Aorta (tissue), 5 donors: ENCODE data around the gene MAP3K3. TPM values are rescaled to one million over a fixed set of nuclear protein-coding genes. Genes with fewer than 3 reads are reported as not detected.

Experiments used
- ATAC-seq: fragments of 200-7000 bp; cut with Tn5 transposase; one replicate; pipeline ENCODE4 v1.9.1; 2022; ENCODE audit warnings: moderate library complexity; ENCODE audit not compliant: low FRiP score
- DNase-seq, 2 donors: peaks; one replicate each; pipeline ENCODE4 v3.0.0-alpha.2; 2020
- H3K27ac ChIP-seq, 2 donors: one replicate each; pipeline ENCODE4 v1.5.1; 2013; ENCODE audit warnings: low read length in 2 of 2, mild to moderate bottlenecking in 2 of 2, moderate library complexity in 2 of 2, control low read depth in 1 of 2, inconsistent platforms in 1 of 2, low read depth in 1 of 2
- H3K27me3 ChIP-seq, 2 donors: one replicate each; pipeline ENCODE4 v1.6.1; 2013; ENCODE audit warnings: control low read depth in 1 of 2, low read length in 1 of 2, mild to moderate bottlenecking in 1 of 2, moderate library complexity in 1 of 2; ENCODE audit not compliant: insufficient read depth in 2 of 2, control insufficient read depth in 1 of 2
- H3K36me3 ChIP-seq, 2 donors: one replicate each; pipeline ENCODE4 v1.6.1; 2013; ENCODE audit warnings: control low read depth in 1 of 2, low read length in 1 of 2, mild to moderate bottlenecking in 1 of 2; ENCODE audit not compliant: insufficient read depth in 2 of 2, control insufficient read depth in 1 of 2
- H3K4me1 ChIP-seq, 2 donors: one replicate each; pipeline ENCODE4 v1.6.1; 2013; ENCODE audit warnings: low read length in 2 of 2, control low read depth in 1 of 2, mild to moderate bottlenecking in 1 of 2, moderate library complexity in 1 of 2; ENCODE audit not compliant: insufficient read depth in 2 of 2, control insufficient read depth in 1 of 2
- H3K4me3 ChIP-seq, 2 donors: one replicate each; pipeline ENCODE4 v1.5.1; 2013; ENCODE audit warnings: low read length in 2 of 2, control low read depth in 1 of 2, mild to moderate bottlenecking in 1 of 2
- H3K9me3 ChIP-seq: one replicate; pipeline ENCODE4 v1.6.1; 2013; ENCODE audit warnings: mild to moderate bottlenecking, low read length; ENCODE audit not compliant: control insufficient read depth
- WGBS, 2 donors: extraction: QIAGEN DNeasy Blood & Tissue Kit; methylation state at CpG; one replicate each; pipeline ENCODE4 v1.1.7; 2013; 5-methylcytosine and 5-hydroxymethylcytosine counted together
- intact Hi-C, 2 donors: fragments of 100-400 bp; cut with DNase I; formaldehyde crosslinking; loops; one replicate each; pipeline versions ENCODE4 v1.14.2 to v1.15.0; 2022
- polyA plus RNA-seq, 2 donors: library from polyadenylated mRNA; stranded (reverse); fragments of 200-250 nt; gene quantifications; one replicate each; pipeline ENCODE4 v1.2.3, GENCODE V29; 2013
- total RNA-seq, 2 donors: library from RNA; stranded (reverse); fragmentation: NEBNext Ultra II Directional; extraction: Animal tissue kit (Norgen Biotek cat#: 25700); gene quantifications; one replicate each; pipeline ENCODE4 v1.2.1, GENCODE V29; 2021
- donor health status: healthy with polysubstance abuse.
- donor health status: Bipolar disorder and iron deficiency.
- donor health status: DM: no; HTN: no; CAD: no.
- donor health status: DM: no; HTN: no; CAD: no.
- donor health status: DM: yes; HTN: yes; CAD: no.

MAP3K3 gene
- total and polyA plus RNA-seq, 4 donors, result 16.2 to 83.2 (median 47.4) TPM

DNA sequence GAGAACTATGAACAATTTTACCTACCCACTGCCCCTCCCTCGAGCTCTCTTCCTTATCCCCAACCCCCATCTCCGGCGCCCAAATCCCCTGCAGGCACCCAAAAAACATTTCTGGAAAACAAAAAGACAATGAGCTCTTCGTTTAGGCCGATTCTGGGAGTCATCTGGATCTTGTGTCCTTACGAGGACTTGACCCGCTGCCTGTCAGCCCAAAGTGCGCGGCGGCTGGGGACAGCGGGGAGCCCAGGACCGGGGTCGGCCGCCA is 118.9 kb downstream of the MAP3K3 start:
- intact Hi-C loops, result loop anchor here in 1 of 2 donors (5.0 kb wide), 1 partner anchor 64 kb away; no protein-coding TSS in a partner anchor
- no peak for ATAC-seq

DNA sequence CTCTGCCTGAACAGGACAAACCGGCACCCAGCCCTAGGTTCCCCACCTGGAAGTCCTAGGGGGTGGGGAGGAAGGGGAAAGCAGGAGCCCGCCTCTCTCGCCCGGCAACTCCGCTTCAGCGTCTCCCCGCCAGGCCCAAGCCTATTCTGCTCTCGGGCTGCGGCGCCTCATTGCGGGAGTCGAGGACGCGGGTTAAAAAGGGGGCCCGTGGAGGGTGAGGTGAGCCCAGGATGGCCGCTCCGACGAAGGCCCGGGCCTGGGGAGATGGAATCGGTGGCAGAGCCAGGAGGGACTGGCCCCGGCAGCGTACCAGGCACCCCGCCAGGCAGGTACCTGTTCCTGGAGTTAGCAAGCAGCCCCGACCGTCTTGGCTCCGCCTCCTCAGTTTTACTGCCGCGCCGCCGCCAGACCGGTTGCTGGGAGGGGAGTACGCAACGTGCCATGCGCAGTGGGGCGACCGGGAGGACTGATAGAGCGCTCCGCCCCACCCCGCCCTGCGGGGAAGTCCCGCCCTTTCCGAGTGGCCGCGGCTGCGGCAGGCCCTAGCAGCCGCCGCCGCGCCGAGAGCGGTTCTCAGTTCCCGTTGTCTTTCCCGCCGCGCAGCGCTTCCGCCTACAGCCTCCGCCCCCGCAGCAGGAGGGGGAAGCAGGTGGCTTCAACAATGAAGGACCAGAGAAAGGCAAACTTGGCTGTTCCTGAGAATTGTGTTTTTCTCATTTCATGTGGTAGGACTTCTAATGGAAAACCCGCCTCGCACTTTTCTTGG is 119.4 kb downstream of the MAP3K3 start, which contains the start of gene STRADA:
Gene STRADA (minus strand): TSS at position 392 of the 766 bp plus-strand sequence. CDS start 13,430 bp downstream, outside the sequence.
- H3K4me3 ChIP-seq, result peak within 1 kb of the TSS; percentile 56 to 60
- no peaks in the 10 kb centered on the region for H3K27me3 ChIP-seq
- intact Hi-C loops, result loop anchor here in 1 of 2 donors (2.0 to 5.0 kb wide), 2 partner anchors 31 to 64 kb away; partner anchors contain the start of gene CCDC47
- no peaks in the 10 kb centered on the region for H3K9me3 ChIP-seq
- 0 to 1% methylated on average over 53 to 61 of the region's 61 CpGs for WGBS, 2 donors
- DNase-seq (peak; percentile 99 to 100), ATAC-seq (peak; percentile 100)
- peak within 1 kb of the TSS; percentile 20 to 94 for H3K27ac ChIP-seq
- H3K36me3 ChIP-seq, result no peaks in the 10 kb centered on the region
- no peaks in the 10 kb centered on the region for H3K4me1 ChIP-seq

More for the DNA sequence above, 118.9 kb downstream of the MAP3K3 start:
- peak overlapping the region; percentile 56 to 60 for H3K4me3 ChIP-seq
- 0 to 1% methylated on average over 14 of the region's 14 CpGs for WGBS, 2 donors
- no peaks in the 10 kb centered on the region for H3K9me3 ChIP-seq
- H3K36me3 ChIP-seq, result no peaks in the 10 kb centered on the region
- H3K4me1 ChIP-seq, result no peaks in the 10 kb centered on the region
- H3K27me3 ChIP-seq, result no peaks in the 10 kb centered on the region
- peak overlapping the region in 1 of 2 donors; percentile 84 for H3K27ac ChIP-seq
- DNase-seq, result no peak

Other genes with a start within 250 kb of the MAP3K3 start
- gene CYB561, start 176.1 kb upstream of the MAP3K3 start, total RNA-seq, result 10 to 100 TPM; 13.2 to 31.6 TPM
- 10 to 100 TPM in 1 of 2 donors, 1 to 10 TPM in 1; 7.1 to 17.6 TPM for gene CYB561, start 176.1 kb upstream of the MAP3K3 start, polyA plus RNA-seq
- 10 to 100 TPM in 1 of 2 donors, 1 to 10 TPM in 1; 6.6 to 30.5 TPM for gene ACE, start 145.4 kb upstream of the MAP3K3 start, total RNA-seq
- gene ACE, start 145.4 kb upstream of the MAP3K3 start, polyA plus RNA-seq, result 10 to 100 TPM in 1 of 2 donors, under 1 TPM in 1; 0.72 to 15.9 TPM
- gene KCNH6, start 99.1 kb upstream of the MAP3K3 start, total RNA-seq, result not detected
- gene KCNH6, start 99.1 kb upstream of the MAP3K3 start, polyA plus RNA-seq, result not detected
- 10 to 100 TPM; 39.3 to 52.7 TPM for gene DCAF7, start 71.9 kb upstream of the MAP3K3 start, total RNA-seq
- gene DCAF7, start 71.9 kb upstream of the MAP3K3 start, polyA plus RNA-seq, result 10 to 100 TPM; 11.0 to 14.7 TPM
- gene TACO1, start 21.5 kb upstream of the MAP3K3 start, total RNA-seq, result 10 to 100 TPM; 10.8 to 11.0 TPM
- gene TACO1, start 21.5 kb upstream of the MAP3K3 start, polyA plus RNA-seq, result 10 to 100 TPM; 13.1 to 17.5 TPM
- gene LIMD2, start 77.7 kb downstream of the MAP3K3 start, total RNA-seq, result 10 to 100 TPM; 15.6 to 23.1 TPM
- 10 to 100 TPM; 20.8 to 23.1 TPM for gene LIMD2, start 77.7 kb downstream of the MAP3K3 start, polyA plus RNA-seq
- 10 to 100 TPM; 39.0 to 63.8 TPM for gene STRADA, start 119.4 kb downstream of the MAP3K3 start, total RNA-seq
- gene STRADA, start 119.4 kb downstream of the MAP3K3 start, polyA plus RNA-seq, result 10 to 100 TPM; 10.8 to 43.0 TPM
- gene CCDC47, start 151.2 kb downstream of the MAP3K3 start, total RNA-seq, result 10 to 100 TPM; 62.7 to 65.8 TPM
- gene CCDC47, start 151.2 kb downstream of the MAP3K3 start, polyA plus RNA-seq, result 10 to 100 TPM; 27.9 to 35.2 TPM
- 100 to 1,000 TPM; 120 to 136 TPM for gene DDX42, start 151.8 kb downstream of the MAP3K3 start, total RNA-seq
- gene DDX42, start 151.8 kb downstream of the MAP3K3 start, polyA plus RNA-seq, result 10 to 100 TPM; 63.7 to 89.3 TPM
- 10 to 100 TPM; 81.1 to 92.9 TPM for gene PSMC5, start 205.0 kb downstream of the MAP3K3 start, total RNA-seq
- 100 to 1,000 TPM; 144 to 208 TPM for gene PSMC5, start 205.0 kb downstream of the MAP3K3 start, polyA plus RNA-seq
- gene FTSJ3, start 205.2 kb downstream of the MAP3K3 start, total RNA-seq, result 10 to 100 TPM; 29.4 to 38.1 TPM
- 10 to 100 TPM; 10.0 to 30.0 TPM for gene FTSJ3, start 205.2 kb downstream of the MAP3K3 start, polyA plus RNA-seq
- gene SMARCD2, start 220.3 kb downstream of the MAP3K3 start, total RNA-seq, result 10 to 100 TPM; 43.0 to 69.7 TPM
- 10 to 100 TPM; 37.9 to 61.5 TPM for gene SMARCD2, start 220.3 kb downstream of the MAP3K3 start, polyA plus RNA-seq